Thyroid gland (tissue), 4 donors: ENCODE results near the gene RALY.

Experiments used
- CTCF ChIP-seq, 6 experiments: fragments of 200-600 bp in 3 of 6; fragments of 450-650 bp in 3 of 6; sonication (generic) in 3 of 6; IDR thresholded peaks; one replicate each; pipeline ENCODE4 v1.5.1; 2016 to 2019; ENCODE audit warnings: antibody characterized with exemption in 6 of 6, mild to moderate bottlenecking in 2 of 6, inconsistent platforms in 1 of 6, moderate library complexity in 1 of 6
- POLR2A ChIP-seq, 2 donors: fragments of 450-650 bp; IDR thresholded peaks; one replicate each; pipeline ENCODE4 v1.6.1; 2017; ENCODE audit warnings: antibody characterized with exemption in 2 of 2, mild to moderate bottlenecking in 2 of 2, moderate library complexity in 1 of 2

- TF ChIP-seq CTCF (IDR thresholded peaks at IDR 0.05) (no peak), POLR2A (IDR thresholded peaks at IDR 0.05) (no peak)
Observed at GRCh38 chr20:33991502-33991901, 2.2 kb upstream of the RALY start.
